Activated CD4-positive, CD25-positive, alpha-beta regulatory T cell (primary cell): ENCODE data around the gene LRRC41.
A peak's percentile ranks its signal among the peaks of the same experiment; 100 is the strongest.
"Not testable (repeated sequence)": the region's sequence is repeated elsewhere in the genome, so short reads cannot be mapped to it uniquely, and the experiment has no call there.

Experiments
- DNase-seq, 4 experiments: peaks; one replicate each; lab custom pipeline; 2025; lab: John Stamatoyannopoulos, UW

The LRRC41 gene

GRCh38 chr1:46285730-46286477, 17.5 kb downstream of the LRRC41 start:
- DNase-seq: no peak

GRCh38 chr1:46284597-46285564, 18.5 kb downstream of the LRRC41 start:
- DNase-seq: no peak

DNA sequence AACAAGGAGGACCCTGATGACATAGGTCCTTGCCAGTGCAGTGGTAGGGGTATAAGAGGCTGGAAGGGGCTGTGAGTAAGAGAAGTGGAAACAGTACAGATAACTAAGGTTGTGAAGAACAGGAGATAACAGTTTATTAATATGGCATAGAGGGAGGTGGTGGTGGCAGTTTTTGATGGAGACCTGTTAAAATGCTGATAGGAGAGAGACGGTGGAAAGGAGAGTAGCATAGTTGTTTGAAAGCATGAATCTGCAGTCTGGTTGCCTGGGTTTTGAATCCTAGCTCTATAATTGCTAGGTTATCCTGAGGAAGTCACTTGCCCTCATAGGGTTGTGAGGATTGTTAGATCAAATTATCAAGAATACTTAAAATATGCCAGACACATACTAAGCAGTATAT, 19.4 kb downstream of the LRRC41 start:
- no peak for DNase-seq

DNA sequence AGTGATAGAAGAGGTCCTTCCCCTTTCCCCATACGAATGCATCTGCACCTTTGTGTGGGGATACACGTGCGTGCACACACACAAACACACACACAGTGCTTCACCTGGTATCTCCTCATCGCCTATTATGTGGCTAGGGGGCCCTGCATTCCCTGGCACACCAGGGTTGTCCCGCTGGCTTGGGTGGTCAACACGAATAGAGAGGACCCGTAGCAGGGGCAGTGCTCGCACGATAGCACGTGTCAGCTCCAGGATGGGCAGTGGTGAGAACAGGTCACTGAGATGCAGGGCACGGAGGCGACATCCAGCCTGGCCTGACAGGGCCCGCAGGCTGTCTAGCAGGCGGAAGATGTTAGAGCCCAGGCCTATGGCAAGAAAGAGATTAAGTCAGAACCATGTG, 22.4 kb downstream of the LRRC41 start:
- DNase-seq: no peak

- no peak for DNase-seq
Observed at GRCh38 chr1:46280092-46280491, 23.3 kb downstream of the LRRC41 start.

DNA sequence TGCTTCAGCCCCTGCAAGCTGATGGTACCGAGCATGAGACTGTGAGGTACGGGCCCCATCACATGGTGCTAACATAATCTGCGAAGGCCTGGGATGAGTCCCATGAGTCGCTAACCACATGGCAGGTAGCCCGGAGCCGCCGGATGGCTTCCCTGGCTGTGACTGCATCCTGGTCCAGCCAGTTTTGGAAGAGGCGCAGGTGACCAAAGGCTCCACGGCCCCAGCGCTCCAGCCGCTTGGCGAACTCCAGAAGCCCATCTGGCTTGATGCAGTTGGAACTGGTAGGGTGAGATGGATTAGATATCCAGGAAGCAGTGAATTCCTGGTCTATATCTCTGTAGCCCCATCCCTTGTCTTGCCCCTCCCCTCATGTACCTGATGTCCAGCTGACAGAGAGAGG, 24.6 kb downstream of the LRRC41 start:
- no peak for DNase-seq

DNA sequence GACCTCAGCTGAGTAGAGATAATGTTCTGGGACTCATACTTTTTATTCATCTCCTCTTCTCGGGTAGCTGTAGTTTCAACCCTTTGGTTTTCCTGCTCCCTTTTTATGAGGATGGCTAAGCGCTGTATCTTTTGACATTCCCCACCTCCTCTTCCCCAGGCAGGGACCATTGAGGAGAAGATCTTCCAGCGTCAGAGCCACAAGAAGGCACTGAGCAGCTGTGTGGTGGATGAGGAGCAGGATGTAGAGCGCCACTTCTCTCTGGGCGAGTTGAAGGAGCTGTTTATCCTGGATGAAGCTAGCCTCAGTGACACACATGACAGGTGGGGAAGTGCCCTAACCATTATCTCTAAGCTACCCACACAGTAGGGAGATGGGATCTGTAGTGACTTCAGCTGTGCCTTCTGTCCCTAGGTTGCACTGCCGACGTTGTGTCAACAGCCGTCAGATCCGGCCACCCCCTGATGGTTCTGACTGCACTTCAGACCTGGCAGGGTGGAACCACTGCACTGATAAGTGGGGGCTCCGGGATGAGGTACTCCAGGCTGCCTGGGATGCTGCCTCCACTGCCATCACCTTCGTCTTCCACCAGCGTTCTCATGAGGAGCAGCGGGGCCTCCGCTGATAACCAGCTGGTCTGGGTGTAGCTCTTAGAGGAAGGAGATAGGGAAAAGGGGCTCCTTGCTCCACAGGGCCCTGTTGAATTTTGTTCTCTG, 25.6 kb downstream of the LRRC41 start:
- no peak for DNase-seq

DNA sequence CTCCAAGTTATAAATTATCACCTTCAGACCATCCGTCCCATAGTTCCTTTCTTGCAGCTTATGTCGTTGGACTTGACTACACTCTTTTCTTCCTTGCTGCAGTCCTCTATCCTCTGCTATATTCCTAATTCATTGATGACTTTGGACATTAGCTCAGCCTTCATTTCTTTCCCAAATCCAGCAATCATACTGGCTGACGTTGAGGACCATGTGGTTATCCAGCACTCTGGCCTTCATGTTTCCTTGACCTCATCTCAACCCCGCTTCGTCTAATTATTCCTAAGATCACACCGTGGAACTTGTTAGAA, 28.4 kb downstream of the LRRC41 start:
- no peak for DNase-seq

- no peak for DNase-seq
Observed at GRCh38 chr1:46274225-46275029, 29.0 kb downstream of the LRRC41 start.

GRCh38 chr1:46268578-46268977, 34.8 kb downstream of the LRRC41 start:
- DNase-seq: no peak

GRCh38 chr1:46263146-46263545, 40.3 kb downstream of the LRRC41 start:
- DNase-seq: no peak

- no peak for DNase-seq
Observed at GRCh38 chr1:46262508-46262907, 40.9 kb downstream of the LRRC41 start.

GRCh38 chr1:46256523-46256922, 46.9 kb downstream of the LRRC41 start:
- no peak for DNase-seq

GRCh38 chr1:46254668-46255067, 48.7 kb downstream of the LRRC41 start:
- DNase-seq: no peak

- no peak for DNase-seq
Observed at GRCh38 chr1:46248122-46248920, 55.1 kb downstream of the LRRC41 start.

DNA sequence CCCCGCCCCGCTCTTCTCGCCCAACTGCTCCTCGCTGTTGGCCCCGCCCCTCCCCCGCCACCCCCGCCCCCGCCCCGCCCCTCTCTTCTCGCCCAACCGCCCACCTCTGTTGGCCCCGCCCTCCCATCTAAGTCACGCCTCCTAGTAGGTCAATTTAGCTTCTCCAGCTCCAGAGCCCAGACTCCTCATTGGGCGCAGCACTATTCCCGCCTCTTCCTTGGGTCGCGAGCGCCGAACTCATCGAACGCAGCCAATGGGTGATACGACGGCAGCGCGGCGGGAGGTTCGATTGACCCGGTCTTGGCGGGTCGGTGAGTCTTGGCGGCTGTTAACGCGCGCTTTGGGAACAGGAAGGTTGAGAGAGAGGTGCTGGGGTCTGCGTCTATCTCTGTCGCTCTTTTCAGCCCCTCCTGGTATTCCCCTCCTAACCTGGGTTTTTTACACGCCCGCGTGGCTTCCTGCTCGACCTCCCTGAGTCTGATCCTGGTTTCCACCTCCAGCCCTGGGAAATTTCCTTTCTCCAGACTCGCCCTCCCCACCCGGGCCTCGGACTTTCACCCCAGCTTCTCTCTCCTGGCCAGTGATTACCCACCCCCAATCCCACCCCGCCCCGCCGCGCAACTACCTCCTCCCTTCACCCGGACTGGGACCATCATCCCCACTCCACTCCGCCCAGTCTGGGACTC, 55.8 kb downstream of the LRRC41 start, which contains the start of gene RAD54L:
RAD54L (plus strand) TSS at position 328 of the 686 bp plus-strand sequence. CDS start 643 bp downstream, outside the sequence.
- peak; percentile 89 to 94 (median 90) for DNase-seq

DNA sequence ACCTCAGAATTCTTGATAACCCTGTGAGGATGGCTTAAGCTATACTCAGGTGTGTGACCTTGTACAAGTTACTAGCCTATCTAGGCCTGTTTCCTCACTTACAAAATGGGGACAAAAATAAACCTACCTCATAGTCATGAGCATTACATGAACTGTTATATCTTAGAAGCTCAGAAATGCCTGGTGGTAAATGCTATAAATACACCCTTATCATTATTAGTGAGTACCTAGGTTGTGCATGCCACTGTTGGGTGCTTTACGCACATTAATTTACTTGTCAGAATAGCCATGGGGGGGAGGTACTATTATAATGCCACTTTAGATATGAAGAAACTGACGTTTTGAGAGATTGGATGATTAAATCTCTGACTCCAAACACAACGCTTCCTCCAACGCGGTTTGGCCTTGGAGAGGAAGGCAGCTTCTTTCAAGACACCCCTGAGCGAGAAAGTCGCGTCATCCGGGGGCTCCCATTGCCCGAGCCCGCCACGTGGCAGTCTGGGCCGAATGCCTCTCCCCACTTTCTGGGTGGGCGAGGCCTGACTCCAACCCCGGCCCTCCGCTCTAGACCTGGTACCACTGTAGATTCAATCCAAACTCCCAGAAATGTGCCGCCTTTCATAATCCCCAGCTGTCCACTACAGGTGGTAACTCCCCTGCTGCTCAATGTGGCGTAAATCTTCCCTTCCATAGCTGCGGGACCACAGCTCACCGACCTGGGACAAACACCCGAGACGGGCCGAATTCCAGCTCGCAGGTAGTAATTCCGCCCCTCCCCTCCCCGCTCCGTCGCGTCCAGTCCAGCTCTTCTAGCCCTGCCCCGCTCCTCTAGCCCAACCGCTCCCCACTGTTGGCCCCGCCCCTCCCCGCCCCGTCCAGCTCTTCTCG, 56.6 kb downstream of the LRRC41 start:
- DNase-seq: peak in 3 of 4 experiments; percentile 3 to 53 (median 43)

GRCh38 chr1:46246136-46246535, 57.3 kb downstream of the LRRC41 start:
- not testable (repeated sequence) for DNase-seq
